CMK (cell line): ENCODE measurements around the gene HFE.
"Not testable (repeated sequence)": the region's sequence is repeated elsewhere in the genome, so short reads cannot be mapped to it uniquely, and the experiment has no call there.

Source experiments
- DNase-seq: peaks from one replicate; pipeline ENCODE4 v3.0.0-alpha.2; 2010; ENCODE audit warnings: low read depth

The HFE gene

DNA sequence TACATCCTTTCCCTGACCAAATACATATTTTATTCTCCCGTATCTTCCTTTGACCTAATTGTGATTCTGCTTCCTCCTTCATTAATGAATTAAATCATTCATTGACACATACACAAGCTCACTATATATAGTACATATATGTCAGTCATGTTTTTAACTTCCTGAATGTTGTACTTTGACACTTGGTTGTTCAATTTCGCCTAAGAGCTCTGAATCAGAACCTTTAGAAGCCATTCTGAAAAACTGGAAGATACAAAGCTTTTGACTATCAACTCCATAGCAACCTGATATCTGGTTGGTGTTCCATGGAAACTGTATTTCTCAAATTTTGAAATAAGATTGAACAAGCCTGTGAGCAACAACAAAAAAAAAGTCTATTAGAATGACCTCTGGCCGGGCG, 27.3 kb upstream of the HFE start:
- DNase-seq, result no peak

DNA sequence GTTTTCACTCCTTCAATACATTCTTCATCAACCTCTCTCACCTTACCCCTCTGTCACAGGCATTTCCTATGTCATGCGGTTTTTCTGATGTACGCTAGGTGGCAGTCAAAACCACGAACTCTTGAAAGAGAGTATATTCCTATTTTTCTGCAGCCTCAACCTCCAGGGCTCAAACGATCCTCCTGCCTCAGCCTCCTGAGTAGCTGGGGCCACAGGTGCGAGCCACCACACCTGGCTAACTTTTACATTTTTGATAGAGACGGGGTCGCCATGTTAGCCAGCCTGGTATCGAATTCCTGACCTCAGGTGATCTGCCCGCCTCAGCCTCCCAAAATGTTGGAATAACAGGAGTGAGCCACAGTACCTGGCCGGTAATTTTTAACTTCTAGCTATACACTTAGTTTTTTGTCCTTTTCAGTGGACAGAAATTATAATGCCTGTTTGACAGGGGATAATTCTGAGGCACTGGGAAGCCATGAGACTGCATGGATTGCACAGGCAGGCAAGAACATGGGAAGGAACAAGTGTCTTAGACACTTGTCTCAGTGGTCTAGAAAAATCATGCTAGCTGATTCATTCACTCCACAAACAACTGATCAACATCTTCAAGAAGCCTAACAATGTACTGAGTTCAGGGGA, 22.5 kb upstream of the HFE start:
- no peak for DNase-seq

DNA sequence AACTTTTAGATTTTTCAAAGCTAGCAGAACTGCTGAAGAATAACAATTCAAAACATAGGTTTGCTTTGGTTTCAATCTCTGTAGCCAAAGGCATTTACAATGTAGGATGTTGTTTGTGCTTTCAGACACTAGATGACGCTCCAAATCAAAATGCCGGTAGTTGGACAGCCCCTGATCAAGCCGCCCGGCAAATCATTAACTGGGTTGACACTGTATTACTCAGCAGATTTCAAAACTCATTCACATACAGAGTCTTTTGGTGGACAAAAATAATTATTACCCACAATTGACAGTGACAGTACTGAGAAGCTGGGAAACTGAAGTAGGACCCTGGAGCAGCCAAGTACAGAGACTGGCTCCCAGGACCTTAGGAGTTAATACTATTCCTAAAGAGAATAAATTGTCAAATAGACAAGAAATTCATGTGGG, 21.3 kb upstream of the HFE start:
- DNase-seq, result no peak

DNA sequence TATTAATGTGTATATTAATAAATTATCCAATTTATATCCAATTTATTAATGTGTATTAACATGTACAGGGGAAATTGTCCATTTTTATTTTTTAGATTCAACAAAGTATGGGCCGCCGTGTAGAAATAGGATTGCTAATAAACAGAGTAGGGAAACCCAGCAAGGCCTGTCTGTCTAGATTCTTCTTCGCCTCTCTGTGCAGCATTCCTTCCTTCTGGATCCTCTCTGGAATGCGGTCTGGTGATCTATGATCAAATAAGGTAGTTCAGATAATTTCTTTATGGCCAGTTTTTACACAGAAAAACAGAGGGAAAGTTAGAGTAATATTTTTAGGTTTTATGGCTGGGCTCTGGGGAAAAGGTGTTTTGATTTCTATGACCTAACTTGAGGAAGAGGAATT, 19.9 kb upstream of the HFE start:
- DNase-seq, result no peak

GRCh38 chr6:26068036-26068435, 19.2 kb upstream of the HFE start:
- DNase-seq, result no peak

DNA sequence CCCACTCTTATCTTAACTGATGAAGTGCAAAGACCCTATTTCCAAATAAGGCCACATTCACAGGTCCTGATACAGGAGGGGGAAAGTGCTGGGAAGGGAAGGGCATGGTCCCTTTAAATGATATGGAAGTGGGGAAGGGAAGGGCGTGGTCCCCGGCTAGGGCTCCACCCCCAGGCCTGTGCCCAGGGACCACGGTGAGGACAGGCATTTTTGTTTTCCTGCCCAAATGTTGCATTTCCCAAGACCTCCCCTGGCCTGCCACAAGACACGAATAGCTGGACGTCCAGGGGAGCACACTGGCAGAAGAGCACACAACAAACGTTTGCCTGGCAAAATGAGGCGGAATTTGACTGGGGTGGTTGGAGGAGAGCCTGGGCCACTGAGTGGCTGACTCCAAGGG, 16.1 kb upstream of the HFE start:
- no peak for DNase-seq

DNA sequence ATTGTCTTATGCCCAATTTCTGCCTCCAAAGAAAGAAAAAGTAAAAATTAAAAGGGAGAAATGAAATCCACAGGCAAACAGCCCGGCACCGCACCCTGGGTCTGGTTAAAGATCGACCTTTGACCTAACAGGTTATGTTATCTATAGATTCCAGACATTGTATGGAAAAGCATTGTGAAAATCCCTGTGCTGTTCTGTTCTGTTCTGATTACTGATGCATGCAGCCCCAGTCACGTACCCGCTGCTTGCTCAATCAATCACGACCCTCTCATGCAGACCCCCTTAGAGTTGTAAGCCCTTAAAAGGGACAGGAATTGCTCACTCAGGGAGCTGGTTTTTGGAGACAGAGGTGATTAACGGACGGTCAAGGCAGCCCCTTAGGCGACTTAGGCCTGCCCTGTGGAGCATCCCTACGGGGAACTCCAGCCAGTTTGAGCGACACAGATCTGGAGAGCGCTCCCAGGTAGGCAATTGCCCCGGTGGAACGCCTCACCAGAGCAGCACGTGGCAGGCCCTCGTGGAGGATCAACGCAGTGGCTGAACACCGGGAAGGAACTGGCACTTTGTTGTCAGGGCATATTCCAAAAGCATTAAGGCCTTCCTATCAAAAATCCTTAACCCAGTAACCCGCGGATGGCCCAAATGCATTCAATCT, 12.0 kb upstream of the HFE start:
- DNase-seq, result no peak

DNA sequence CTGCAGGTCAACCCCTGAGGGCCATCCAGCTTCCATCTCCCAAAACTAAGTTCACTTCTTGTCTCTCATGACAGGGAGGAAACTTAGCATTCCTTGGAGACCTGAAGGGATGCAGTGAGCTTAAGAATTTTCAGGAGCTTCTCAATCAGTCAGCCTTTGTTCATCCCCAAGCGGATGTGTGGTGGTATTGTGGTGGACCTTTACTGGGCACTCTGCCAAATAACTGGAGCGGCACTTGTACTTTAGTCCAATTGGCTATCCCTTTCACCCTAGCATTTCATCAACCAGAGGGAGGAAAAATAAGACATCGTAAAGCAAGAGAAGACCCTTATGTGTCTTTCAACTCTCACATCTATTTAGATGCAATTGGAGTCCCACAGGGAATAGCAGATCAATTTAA, 9.2 kb upstream of the HFE start:
- DNase-seq, result not testable (repeated sequence)

- not testable (repeated sequence) for DNase-seq
Observed at GRCh38 chr6:26081096-26081495, 6.1 kb upstream of the HFE start.

- no peak for DNase-seq
Observed at GRCh38 chr6:26086211-26086610, 1.0 kb upstream of the HFE start.

- DNase-seq, result no peak
Observed at GRCh38 chr6:26088344-26088743, 1.1 kb downstream of the HFE start.

DNA sequence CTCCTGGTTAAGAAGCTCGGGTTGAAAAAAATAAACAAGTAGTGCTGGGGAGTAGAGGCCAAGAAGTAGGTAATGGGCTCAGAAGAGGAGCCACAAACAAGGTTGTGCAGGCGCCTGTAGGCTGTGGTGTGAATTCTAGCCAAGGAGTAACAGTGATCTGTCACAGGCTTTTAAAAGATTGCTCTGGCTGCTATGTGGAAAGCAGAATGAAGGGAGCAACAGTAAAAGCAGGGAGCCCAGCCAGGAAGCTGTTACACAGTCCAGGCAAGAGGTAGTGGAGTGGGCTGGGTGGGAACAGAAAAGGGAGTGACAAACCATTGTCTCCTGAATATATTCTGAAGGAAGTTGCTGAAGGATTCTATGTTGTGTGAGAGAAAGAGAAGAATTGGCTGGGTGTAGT, 2.0 kb downstream of the HFE start:
- DNase-seq, result no peak

DNA sequence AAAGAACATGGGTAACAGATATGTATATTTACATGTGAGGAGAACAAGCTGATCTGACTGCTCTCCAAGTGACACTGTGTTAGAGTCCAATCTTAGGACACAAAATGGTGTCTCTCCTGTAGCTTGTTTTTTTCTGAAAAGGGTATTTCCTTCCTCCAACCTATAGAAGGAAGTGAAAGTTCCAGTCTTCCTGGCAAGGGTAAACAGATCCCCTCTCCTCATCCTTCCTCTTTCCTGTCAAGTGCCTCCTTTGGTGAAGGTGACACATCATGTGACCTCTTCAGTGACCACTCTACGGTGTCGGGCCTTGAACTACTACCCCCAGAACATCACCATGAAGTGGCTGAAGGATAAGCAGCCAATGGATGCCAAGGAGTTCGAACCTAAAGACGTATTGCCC, 5.2 kb downstream of the HFE start:
- DNase-seq, result no peak

GRCh38 chr6:26094036-26094435, 6.8 kb downstream of the HFE start:
- no peak for DNase-seq

DNA sequence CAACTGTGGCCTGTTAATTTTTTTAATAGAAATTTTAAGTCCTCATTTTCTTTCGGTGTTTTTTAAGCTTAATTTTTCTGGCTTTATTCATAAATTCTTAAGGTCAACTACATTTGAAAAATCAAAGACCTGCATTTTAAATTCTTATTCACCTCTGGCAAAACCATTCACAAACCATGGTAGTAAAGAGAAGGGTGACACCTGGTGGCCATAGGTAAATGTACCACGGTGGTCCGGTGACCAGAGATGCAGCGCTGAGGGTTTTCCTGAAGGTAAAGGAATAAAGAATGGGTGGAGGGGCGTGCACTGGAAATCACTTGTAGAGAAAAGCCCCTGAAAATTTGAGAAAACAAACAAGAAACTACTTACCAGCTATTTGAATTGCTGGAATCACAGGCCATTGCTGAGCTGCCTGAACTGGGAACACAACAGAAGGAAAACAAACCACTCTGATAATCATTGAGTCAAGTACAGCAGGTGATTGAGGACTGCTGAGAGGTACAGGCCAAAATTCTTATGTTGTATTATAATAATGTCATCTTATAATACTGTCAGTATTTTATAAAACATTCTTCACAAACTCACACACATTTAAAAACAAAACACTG, 10.1 kb downstream of the HFE start:
- DNase-seq, result peak; percentile 48

DNA sequence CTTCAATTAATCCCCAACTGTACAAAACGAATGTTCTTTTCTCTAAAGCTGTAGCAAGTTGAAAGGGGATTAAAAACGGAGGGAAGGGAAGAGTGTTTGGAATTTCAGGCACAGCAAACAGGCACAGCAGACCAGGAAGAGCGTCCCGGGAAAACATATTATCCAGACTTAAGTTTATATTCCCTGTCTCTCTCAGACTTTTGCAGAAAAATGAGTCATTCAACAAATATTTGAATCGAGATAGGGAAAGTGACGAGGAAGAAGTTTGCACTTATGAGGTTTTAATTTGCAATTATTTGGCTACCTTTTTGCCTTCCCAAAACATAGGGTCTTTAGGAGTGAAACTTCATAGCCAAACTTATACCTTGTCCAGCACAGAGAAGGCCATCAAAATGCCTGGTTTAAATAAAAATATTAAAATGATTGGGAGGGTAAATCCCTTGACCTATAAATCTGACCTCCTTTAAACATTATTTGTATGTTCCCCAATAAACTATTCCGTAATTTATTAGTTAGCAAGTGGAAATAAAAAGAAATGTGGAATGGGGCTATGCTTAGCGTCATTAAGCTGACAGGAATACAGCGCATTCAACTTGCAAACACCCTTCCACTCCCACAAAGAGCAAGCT, 16.0 kb downstream of the HFE start:
- DNase-seq, result no peak

DNA sequence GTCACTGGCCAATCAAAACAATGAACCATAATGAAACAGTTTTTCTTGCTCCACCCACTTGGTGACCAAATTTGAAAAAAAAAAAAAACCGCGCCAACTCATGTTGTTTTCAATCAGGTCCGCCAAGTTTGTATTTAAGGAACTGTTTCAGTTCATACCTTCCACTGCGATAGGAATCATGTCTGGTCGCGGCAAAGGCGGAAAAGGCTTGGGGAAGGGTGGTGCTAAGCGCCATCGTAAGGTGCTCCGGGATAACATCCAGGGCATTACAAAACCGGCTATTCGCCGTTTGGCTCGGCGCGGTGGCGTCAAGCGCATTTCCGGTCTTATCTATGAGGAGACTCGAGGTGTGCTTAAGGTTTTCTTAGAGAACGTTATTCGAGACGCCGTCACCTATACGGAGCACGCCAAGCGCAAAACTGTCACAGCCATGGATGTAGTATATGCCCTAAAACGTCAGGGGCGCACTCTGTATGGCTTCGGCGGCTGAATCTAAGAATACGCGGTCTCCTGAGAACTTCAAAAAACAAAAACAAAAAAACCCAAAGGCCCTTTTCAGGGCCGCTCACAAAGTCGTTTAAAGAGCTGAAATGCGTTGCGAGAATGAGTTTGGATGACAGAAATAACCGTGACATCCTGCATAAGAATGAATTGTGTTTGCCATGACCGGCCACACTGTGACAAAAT, 16.7 kb downstream of the HFE start:
- peak; percentile 91 for DNase-seq

- no peak for DNase-seq
Observed at GRCh38 chr6:26104457-26105108, 17.4 kb downstream of the HFE start.

DNA sequence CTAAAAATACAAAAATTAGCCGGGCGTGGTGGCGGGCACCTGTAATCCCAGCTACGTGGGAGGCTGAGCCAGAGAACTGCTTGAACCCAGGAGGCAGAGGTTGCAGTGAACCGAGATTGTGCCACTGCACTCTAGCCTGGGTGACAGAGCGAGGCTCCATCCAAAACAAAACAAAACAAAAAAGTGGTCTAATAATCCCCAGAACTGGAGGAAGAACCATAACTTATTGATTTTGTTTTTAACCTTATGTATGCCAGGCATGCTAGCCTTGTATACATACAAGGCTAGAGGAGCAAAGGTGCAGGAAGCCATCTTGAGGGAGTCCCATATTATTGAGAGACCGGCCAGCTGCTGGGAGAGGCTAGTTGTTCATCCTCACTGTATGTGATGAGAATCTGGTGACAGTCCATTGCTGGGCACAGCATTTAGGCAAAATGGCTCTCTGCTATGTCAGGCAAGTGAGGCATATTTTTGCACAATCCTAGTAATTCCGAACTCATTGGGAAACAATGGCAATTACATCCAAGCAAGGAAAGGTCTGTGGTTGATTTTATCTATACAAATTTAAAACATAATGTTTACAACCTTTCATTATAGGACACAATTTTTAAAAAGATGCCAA, 18.0 kb downstream of the HFE start:
- no peak for DNase-seq

- no peak for DNase-seq
Observed at GRCh38 chr6:26105842-26106241, 18.6 kb downstream of the HFE start.

- no peak for DNase-seq
Observed at GRCh38 chr6:26107935-26108334, 20.7 kb downstream of the HFE start.

DNA sequence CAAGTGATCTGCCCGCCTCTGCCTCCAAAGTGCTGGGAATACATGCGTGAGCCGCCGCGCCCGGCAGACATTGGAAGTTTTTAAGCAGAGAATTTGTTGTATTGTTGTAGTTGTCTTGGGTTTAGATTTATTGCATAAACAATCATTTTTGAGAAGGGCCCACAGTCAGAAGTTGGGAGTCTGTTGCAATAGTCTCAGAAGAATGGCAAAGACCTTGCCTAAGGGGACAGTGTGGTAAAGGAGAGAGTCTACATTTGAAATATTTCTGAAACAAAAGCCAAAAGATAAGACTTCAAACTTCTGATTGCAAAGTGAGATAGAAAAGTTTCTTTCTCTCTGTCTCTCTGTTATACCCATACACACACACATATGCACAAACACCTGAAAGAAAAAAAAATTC, 22.5 kb downstream of the HFE start:
- no peak for DNase-seq
